Mesothelial cell of epicardium (in vitro differentiated cells): Measurements from ENCODE around the gene HMGCR. TPM values are rescaled to one million over a fixed set of nuclear protein-coding genes. Genes with fewer than 3 reads are reported as not detected.

Source experiments
- DNase-seq, 2 experiments: peaks; one replicate each; pipeline ENCODE4 v3.0.0; 2021; ENCODE audit warnings: low spot score in 2 of 2; ENCODE audit not compliant: unreplicated experiment in 2 of 2
- H3K27ac Mint-ChIP-seq: 2 replicates; pipeline ENCODE4 v1.8.0; 2021; ENCODE audit warnings: mixed read lengths
- H3K27me3 Mint-ChIP-seq: 2 replicates; pipeline ENCODE4 v1.8.0; 2021; ENCODE audit warnings: low read depth, mixed read lengths
- H3K36me3 Mint-ChIP-seq: 2 replicates; pipeline ENCODE4 v1.8.0; 2021; ENCODE audit warnings: mixed read lengths
- H3K4me1 Mint-ChIP-seq: 2 replicates; pipeline ENCODE4 v1.8.0; 2021; ENCODE audit warnings: mixed read lengths
- H3K4me3 Mint-ChIP-seq: 2 replicates; pipeline ENCODE4 v1.8.0; 2021; ENCODE audit warnings: mild to moderate bottlenecking, moderate library complexity, mixed read lengths
- H3K9me3 Mint-ChIP-seq: 2 replicates; pipeline ENCODE4 v1.8.0; 2021; ENCODE audit warnings: mixed read lengths
- CTCF ChIP-seq: fragments of 200-600 bp; sonication (generic); IDR thresholded peaks from one replicate; pipeline ENCODE4 v1.5.0; 2021; ENCODE audit warnings: antibody characterized with exemption; ENCODE audit not compliant: unreplicated experiment
- total RNA-seq: library from RNA; stranded (reverse); gene quantifications from 3 replicates; pipeline ENCODE4 v1.2.1, GENCODE V29; 2021

HMGCR gene
- total RNA-seq, 1 donor from 2014 or later: 106 TPM

DNA sequence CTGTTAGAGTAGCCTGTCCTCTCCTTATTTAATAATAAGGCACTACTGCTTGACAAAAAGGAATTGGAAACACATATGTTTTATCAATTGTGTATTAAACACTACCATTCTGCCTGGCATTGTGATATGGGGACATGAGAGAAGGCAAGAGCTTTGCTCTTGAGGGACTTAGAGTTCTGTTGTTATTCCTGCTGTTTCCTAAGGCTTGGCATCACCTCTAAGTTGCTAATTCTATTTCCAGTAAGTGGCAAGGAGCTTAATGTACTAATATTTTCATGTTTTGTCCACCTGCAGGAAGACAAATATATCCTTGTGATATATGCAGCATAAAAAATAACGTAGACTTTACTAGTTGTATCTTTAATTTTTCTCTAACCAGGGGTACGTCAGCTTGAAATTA lies 12.6 kb downstream of the HMGCR start:
- Mint-ChIP-seq H3K4me1 (no peaks in the 10 kb centered on the region), H3K36me3 (peaks cover 49% of the 10 kb centered on the region), H3K4me3 (no peak overlapping the region), H3K27ac (no peak overlapping the region), H3K9me3 (no peaks in the 10 kb centered on the region), H3K27me3 (no peaks in the 10 kb centered on the region)
- no peak for DNase-seq
- TF ChIP-seq CTCF: no peak

DNA sequence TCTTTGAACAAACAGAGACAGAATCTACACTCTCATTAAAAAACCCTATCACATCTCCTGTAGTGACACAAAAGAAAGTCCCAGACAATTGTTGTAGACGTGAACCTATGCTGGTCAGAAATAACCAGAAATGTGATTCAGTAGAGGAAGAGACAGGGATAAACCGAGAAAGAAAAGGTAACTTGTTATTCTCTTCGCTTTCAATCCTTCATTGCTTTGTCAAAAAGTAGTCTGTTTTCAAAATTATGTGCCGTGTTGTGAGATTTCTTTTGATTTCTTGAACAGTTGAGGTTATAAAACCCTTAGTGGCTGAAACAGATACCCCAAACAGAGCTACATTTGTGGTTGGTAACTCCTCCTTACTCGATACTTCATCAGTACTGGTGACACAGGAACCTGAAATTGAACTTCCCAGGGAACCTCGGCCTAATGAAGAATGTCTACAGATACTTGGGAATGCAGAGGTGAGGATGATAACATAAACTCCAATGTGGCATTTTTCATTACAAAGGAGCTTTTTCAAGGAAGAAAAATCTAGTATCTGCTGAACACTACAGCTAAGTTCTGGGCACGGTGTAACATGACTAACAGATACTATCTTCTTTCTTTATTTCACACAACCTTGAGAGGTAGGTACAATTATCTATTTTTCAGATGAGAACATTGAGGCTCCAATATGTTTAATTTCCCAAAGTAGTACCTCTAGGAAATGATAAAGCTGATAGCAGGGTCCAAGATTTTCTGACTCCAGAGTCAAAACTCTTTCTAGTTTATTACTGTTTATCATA lies 14.3 kb downstream of the HMGCR start:
- Mint-ChIP-seq H3K27me3 (no peaks in the 10 kb centered on the region), H3K4me3 (no peak overlapping the region), H3K36me3 (peaks cover 42% of the 10 kb centered on the region), H3K4me1 (no peaks in the 10 kb centered on the region), H3K9me3 (no peaks in the 10 kb centered on the region), H3K27ac (no peak overlapping the region)
- DNase-seq: no peak
- no peak for TF ChIP-seq CTCF

GRCh38 chr5:75355236-75355635 lies 18.2 kb downstream of the HMGCR start:
- Mint-ChIP-seq H3K4me3 (no peak overlapping the region), H3K4me1 (no peaks in the 10 kb centered on the region), H3K27me3 (no peaks in the 10 kb centered on the region), H3K9me3 (no peaks in the 10 kb centered on the region), H3K36me3 (peaks cover 50% of the 10 kb centered on the region), H3K27ac (no peak overlapping the region)
- no peak for DNase-seq
- no peak for TF ChIP-seq CTCF

DNA sequence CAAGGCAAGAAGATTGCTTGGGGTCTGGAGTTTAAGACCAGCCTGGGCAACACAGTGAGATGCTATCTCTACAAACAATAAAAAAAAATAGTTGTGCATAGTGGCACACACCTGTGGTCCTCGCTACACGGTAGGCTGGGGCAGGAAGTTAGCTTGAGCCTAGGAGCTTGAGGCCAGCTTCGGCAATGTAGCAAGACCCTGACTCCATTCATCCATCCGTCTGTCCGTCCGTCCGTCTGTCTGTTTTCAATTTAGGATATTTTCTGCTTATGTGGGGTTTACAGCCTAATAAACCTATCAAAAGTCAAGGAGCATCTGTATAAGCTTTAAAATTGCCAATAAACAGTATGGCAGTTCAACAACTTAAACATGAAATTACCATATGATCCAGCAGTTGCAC lies 19.7 kb downstream of the HMGCR start:
- no peaks in the 10 kb centered on the region for H3K27me3 Mint-ChIP-seq
- no peak overlapping the region for H3K27ac Mint-ChIP-seq
- peaks cover 44% of the 10 kb centered on the region for H3K36me3 Mint-ChIP-seq
- no peak for DNase-seq
- no peaks in the 10 kb centered on the region for H3K9me3 Mint-ChIP-seq
- TF ChIP-seq CTCF: no peak
- H3K4me3 Mint-ChIP-seq: no peak overlapping the region
- no peaks in the 10 kb centered on the region for H3K4me1 Mint-ChIP-seq

DNA sequence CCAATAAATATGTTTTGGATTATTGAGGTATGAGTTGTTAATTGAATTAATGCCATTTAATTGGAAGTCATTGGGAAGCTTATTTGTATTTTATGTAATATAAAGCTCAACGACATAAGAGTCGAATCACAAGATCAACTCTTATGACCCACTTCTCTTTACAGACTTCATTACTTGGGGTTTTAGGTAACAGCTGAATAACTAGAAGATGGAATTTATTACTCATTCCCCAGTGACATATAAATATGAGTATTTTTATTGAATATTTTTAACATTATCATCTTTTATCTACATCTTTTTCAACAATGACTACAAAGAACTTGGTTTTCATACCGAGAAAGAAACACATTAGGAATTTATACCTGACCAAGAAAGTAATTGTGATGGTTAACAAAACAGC lies 21.1 kb downstream of the HMGCR start:
- peaks cover 37% of the 10 kb centered on the region for H3K36me3 Mint-ChIP-seq
- no peak overlapping the region for H3K4me3 Mint-ChIP-seq
- no peak for DNase-seq
- H3K27ac Mint-ChIP-seq: no peak overlapping the region
- H3K4me1 Mint-ChIP-seq: no peaks in the 10 kb centered on the region
- no peaks in the 10 kb centered on the region for H3K27me3 Mint-ChIP-seq
- no peaks in the 10 kb centered on the region for H3K9me3 Mint-ChIP-seq
- TF ChIP-seq CTCF: no peak
